Gastrocnemius medialis (tissue), 4 donors: Measurements from ENCODE around the gene ZIC2.

Experiments used
- CTCF ChIP-seq, 5 experiments: fragments of 450-650 bp in 3 of 5; fragments of 200-600 bp in 2 of 5; sonication (generic) in 2 of 5; IDR thresholded peaks in 4 of 5; conservative IDR thresholded peaks in 1 of 5; 1 replicate in 4 of 5; 2 replicates in 1 of 5; pipeline ENCODE4 v1.5.1; 2016 to 2019; ENCODE audit warnings: antibody characterized with exemption in 5 of 5, mild to moderate bottlenecking in 3 of 5, moderate library complexity in 3 of 5
- POLR2A ChIP-seq, 2 donors: fragments of 450-650 bp; IDR thresholded peaks; one replicate each; pipeline ENCODE4 v1.6.1; 2017; ENCODE audit warnings: antibody characterized with exemption in 2 of 2, mild to moderate bottlenecking in 2 of 2, moderate library complexity in 2 of 2

- TF ChIP-seq POLR2A (IDR thresholded peaks at IDR 0.05) (no peak), CTCF (IDR thresholded peaks at IDR 0.05 in 4 of 5, conservative IDR thresholded peaks at IDR 0.05 in 1 of 5) (no peak)
Observed at GRCh38 chr13:100022798-100023197, 41.2 kb downstream of the ZIC2 start.
